Activated CD4-positive, alpha-beta T cell treated with anti-CD3 and anti-CD28 coated beads for 48 hours (primary cell): ENCODE results near the gene ZFYVE21.

ENCODE experiments used
- DNase-seq: peaks from one replicate; pipeline ENCODE4 v3.0.0-alpha.2; 2020

Gene ZFYVE21

GRCh38 chr14:103706551-103707328 lies 8.9 kb upstream of the ZFYVE21 start:
- no peak for DNase-seq

- no peak for DNase-seq
These were observed 8.0 kb upstream of the ZFYVE21 start for GRCh38 chr14:103707329-103708263.

GRCh38 chr14:103708750-103709187 lies 6.8 kb upstream of the ZFYVE21 start:
- no peak for DNase-seq

- DNase-seq = no peak
These were observed 5.8 kb upstream of the ZFYVE21 start for GRCh38 chr14:103709814-103710213.

GRCh38 chr14:103710771-103711377 lies 4.7 kb upstream of the ZFYVE21 start:
- no peak for DNase-seq

- DNase-seq = no peak
These were observed 3.8 kb upstream of the ZFYVE21 start for GRCh38 chr14:103711516-103712431.

- no peak for DNase-seq
These were observed 2.9 kb upstream of the ZFYVE21 start for GRCh38 chr14:103712633-103713247.

GRCh38 chr14:103713304-103714062 lies 2.1 kb upstream of the ZFYVE21 start:
- no peak for DNase-seq

- no peak for DNase-seq
These were observed 1.4 kb upstream of the ZFYVE21 start for GRCh38 chr14:103714063-103714724.

GRCh38 chr14:103716091-103716801 lies 636 bp downstream of the ZFYVE21 start:
- no peak for DNase-seq

- no peak for DNase-seq
These were observed 1.3 kb downstream of the ZFYVE21 start for GRCh38 chr14:103716899-103717411.

GRCh38 chr14:103718572-103718971 lies 3.0 kb downstream of the ZFYVE21 start:
- no peak for DNase-seq

- DNase-seq = no peak
These were observed 4.1 kb downstream of the ZFYVE21 start for GRCh38 chr14:103719751-103720150.

GRCh38 chr14:103721334-103722120 lies 5.9 kb downstream of the ZFYVE21 start:
- peak; percentile 65 for DNase-seq

GRCh38 chr14:103723748-103724081 lies 8.1 kb downstream of the ZFYVE21 start:
- no peak for DNase-seq

GRCh38 chr14:103724116-103724515 lies 8.5 kb downstream of the ZFYVE21 start:
- no peak for DNase-seq

- DNase-seq = no peak
These were observed 9.5 kb downstream of the ZFYVE21 start for GRCh38 chr14:103725001-103725682.

- no peak for DNase-seq
These were observed 10.3 kb downstream of the ZFYVE21 start for GRCh38 chr14:103725739-103726395.
